Prostate gland (tissue), 2 donors: Measurements from ENCODE around the gene SLCO3A1. TPM values are rescaled to one million over a fixed set of nuclear protein-coding genes. Genes with fewer than 3 reads are reported as not detected.
"Not testable (repeated sequence)": the region's sequence is repeated elsewhere in the genome, so short reads cannot be mapped to it uniquely, and the experiment has no call there.

Experiments used
- DNase-seq: peaks from one replicate; pipeline ENCODE4 v3.0.0-alpha.2; 2019; ENCODE audit warnings: low spot score
- H3K27ac ChIP-seq, 2 donors: fragments of 200-600 bp; sonication (generic); 2 replicates each; pipeline ENCODE4 v1.5.1; 2017 to 2019
- H3K27me3 ChIP-seq: fragments of 200-600 bp; sonication (generic); replicated peaks from 2 replicates; pipeline ENCODE4 v1.5.1; 2019; ENCODE audit not compliant: insufficient read depth
- H3K36me3 ChIP-seq, 2 donors: fragments of 200-600 bp; sonication (generic); 1 replicate in 1 of 2; 2 replicates in 1 of 2; pipeline versions ENCODE4 v1.5.1 to v1.8.1; 2017 to 2019
- H3K4me1 ChIP-seq: fragments of 200-600 bp; sonication (generic); replicated peaks from 2 replicates; pipeline ENCODE4 v1.5.1; 2019
- H3K4me3 ChIP-seq, 2 donors: fragments of 200-600 bp; sonication (generic); 2 replicates each; pipeline ENCODE4 v1.5.1; 2017 to 2019
- H3K9me3 ChIP-seq: fragments of 200-600 bp; sonication (generic); 2 replicates; pipeline ENCODE4 v1.5.1; 2017
- CTCF ChIP-seq, 4 experiments: fragments of 200-600 bp in 2 of 4; fragments of 450-650 bp in 2 of 4; sonication (generic) in 2 of 4; IDR thresholded peaks; 1 replicate in 3 of 4; 2 replicates in 1 of 4; pipeline ENCODE4 v1.5.1; 2016 to 2019; ENCODE audit warnings: antibody characterized with exemption in 4 of 4, mild to moderate bottlenecking in 2 of 4, moderate library complexity in 2 of 4
- POLR2A ChIP-seq: fragments of 450-650 bp; IDR thresholded peaks from one replicate; pipeline ENCODE4 v1.6.1; 2016; ENCODE audit warnings: antibody characterized with exemption, mild to moderate bottlenecking
- WGBS: methylation state at CpG from one replicate; pipeline ENCODE4 v1.1.5; 2018; 5-methylcytosine and 5-hydroxymethylcytosine counted together
- intact Hi-C: fragments of 100-400 bp; cut with DNase I; formaldehyde crosslinking; loops from one replicate; pipeline ENCODE4 v1.14.2; 2022
- total RNA-seq, 2 donors: library from RNA; depleted of rRNA; stranded (reverse); fragments of >200 nt; gene quantifications; one replicate each; pipeline ENCODE4 v1.1.0, GENCODE V29; 2016

Gene SLCO3A1
- total RNA-seq, 2 donors from 2014 or later: 7.4 to 35.3 TPM

- H3K9me3 ChIP-seq: no peaks in the 10 kb centered on the region
- TF ChIP-seq POLR2A (no peak), CTCF (IDR thresholded peaks at IDR 0.05) (peak in 1 of 4 experiments; percentile 10)
- no peak overlapping the region for H3K4me3 ChIP-seq
- no peak overlapping the region for H3K27ac ChIP-seq
- WGBS: 48% methylated on average over 2 of the region's 2 CpGs
- H3K27me3 ChIP-seq: no peaks in the 10 kb centered on the region
- H3K4me1 ChIP-seq: no peaks in the 10 kb centered on the region
- intact Hi-C loops: no loop called here
- no peak for DNase-seq
- H3K36me3 ChIP-seq: no peaks in the 10 kb centered on the region
These were observed 351.8 kb downstream of the SLCO3A1 start for GRCh38 chr15:92205255-92205739.

- DNase-seq, H3K27me3 ChIP-seq, H3K36me3 ChIP-seq, intact Hi-C loops, H3K4me3 ChIP-seq, H3K4me1 ChIP-seq, H3K27ac ChIP-seq, H3K9me3 ChIP-seq: not testable (repeated sequence)
- 94% methylated on average over 6 of the region's 6 CpGs for WGBS
These were observed 354.1 kb downstream of the SLCO3A1 start for GRCh38 chr15:92207601-92208000.
